ENCODE results near the gene KLHL40.

KLHL40 gene

GRCh38 chr3:42688487-42689420, 3.4 kb downstream of the KLHL40 start:
- DNase-seq (ENCODE audit: low read depth in 1 of 2, low spot score in 1 of 2): no peak

GRCh38 chr3:42689421-42690014, 4.2 kb downstream of the KLHL40 start:
- DNase-seq (ENCODE audit: low read depth in 1 of 2, low spot score in 1 of 2): no peak

- DNase-seq (ENCODE audit: low read depth in 1 of 2, low spot score in 1 of 2): no peak
Measured at GRCh38 chr3:42690191-42690590, 4.9 kb downstream of the KLHL40 start.

- no peak for DNase-seq (ENCODE audit: low read depth in 1 of 2, low spot score in 1 of 2)
Measured at GRCh38 chr3:42690766-42691680, 5.7 kb downstream of the KLHL40 start.

GRCh38 chr3:42691816-42692666, 6.7 kb downstream of the KLHL40 start:
- DNase-seq (ENCODE audit: low read depth in 1 of 2, low spot score in 1 of 2): no peak

GRCh38 chr3:42692667-42693529, 7.6 kb downstream of the KLHL40 start:
- DNase-seq (ENCODE audit: low read depth in 1 of 2, low spot score in 1 of 2): no peak

- DNase-seq (ENCODE audit: low read depth in 1 of 2, low spot score in 1 of 2): no peak
Measured at GRCh38 chr3:42693530-42693930, 8.2 kb downstream of the KLHL40 start.

- no peak for DNase-seq (ENCODE audit: low read depth in 1 of 2, low spot score in 1 of 2)
Measured at GRCh38 chr3:42694366-42694765, 9.0 kb downstream of the KLHL40 start.

GRCh38 chr3:42696356-42697288, 11.3 kb downstream of the KLHL40 start:
- no peak for DNase-seq (ENCODE audit: low read depth in 1 of 2, low spot score in 1 of 2)

GRCh38 chr3:42697289-42698051, 12.1 kb downstream of the KLHL40 start:
- DNase-seq (ENCODE audit: low read depth in 1 of 2, low spot score in 1 of 2): no peak

GRCh38 chr3:42698216-42698910, 13.0 kb downstream of the KLHL40 start:
- no peak for DNase-seq (ENCODE audit: low read depth in 1 of 2, low spot score in 1 of 2)

- no peak for DNase-seq (ENCODE audit: low read depth in 1 of 2, low spot score in 1 of 2)
Measured at GRCh38 chr3:42698911-42699230, 13.5 kb downstream of the KLHL40 start.

GRCh38 chr3:42699511-42699971, 14.2 kb downstream of the KLHL40 start:
- no peak for DNase-seq (ENCODE audit: low read depth in 1 of 2, low spot score in 1 of 2)

- no peak for DNase-seq (ENCODE audit: low read depth in 1 of 2, low spot score in 1 of 2)
Measured at GRCh38 chr3:42700366-42701288, 15.3 kb downstream of the KLHL40 start.

- peak; percentile 23 to 41 for DNase-seq (ENCODE audit: low read depth in 1 of 2, low spot score in 1 of 2)
Measured at GRCh38 chr3:42701371-42702065, 16.2 kb downstream of the KLHL40 start.
